ENCODE data around the gene GNB1L. TPM values are rescaled to one million over a fixed set of nuclear protein-coding genes. Genes with fewer than 3 reads are reported as not detected.

GNB1L gene, protein sequence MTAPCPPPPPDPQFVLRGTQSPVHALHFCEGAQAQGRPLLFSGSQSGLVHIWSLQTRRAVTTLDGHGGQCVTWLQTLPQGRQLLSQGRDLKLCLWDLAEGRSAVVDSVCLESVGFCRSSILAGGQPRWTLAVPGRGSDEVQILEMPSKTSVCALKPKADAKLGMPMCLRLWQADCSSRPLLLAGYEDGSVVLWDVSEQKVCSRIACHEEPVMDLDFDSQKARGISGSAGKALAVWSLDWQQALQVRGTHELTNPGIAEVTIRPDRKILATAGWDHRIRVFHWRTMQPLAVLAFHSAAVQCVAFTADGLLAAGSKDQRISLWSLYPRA
- total RNA-seq, result 1 to 10 TPM; 4.7 to 5.0 TPM
- polyA plus RNA-seq, result 10 to 100 TPM in 1 of 2 donors, 1 to 10 TPM in 1; 4.3 to 12.6 TPM
- long read RNA-seq, donor 1, full-length matches to known transcripts, result 22 of 49 reads
- long read RNA-seq, donor 1, partial matches to known transcripts, result 4 of 49 reads
- long read RNA-seq, donor 1, other reads (novel, unspliced or antisense), result 23 of 49 reads
- long read RNA-seq, donor 2, full-length matches to known transcripts, result 4 of 6 reads
- long read RNA-seq, donor 2, partial matches to known transcripts, result 0 of 6 reads
- long read RNA-seq, donor 2, other reads (novel, unspliced or antisense), result 2 of 6 reads

DNA sequence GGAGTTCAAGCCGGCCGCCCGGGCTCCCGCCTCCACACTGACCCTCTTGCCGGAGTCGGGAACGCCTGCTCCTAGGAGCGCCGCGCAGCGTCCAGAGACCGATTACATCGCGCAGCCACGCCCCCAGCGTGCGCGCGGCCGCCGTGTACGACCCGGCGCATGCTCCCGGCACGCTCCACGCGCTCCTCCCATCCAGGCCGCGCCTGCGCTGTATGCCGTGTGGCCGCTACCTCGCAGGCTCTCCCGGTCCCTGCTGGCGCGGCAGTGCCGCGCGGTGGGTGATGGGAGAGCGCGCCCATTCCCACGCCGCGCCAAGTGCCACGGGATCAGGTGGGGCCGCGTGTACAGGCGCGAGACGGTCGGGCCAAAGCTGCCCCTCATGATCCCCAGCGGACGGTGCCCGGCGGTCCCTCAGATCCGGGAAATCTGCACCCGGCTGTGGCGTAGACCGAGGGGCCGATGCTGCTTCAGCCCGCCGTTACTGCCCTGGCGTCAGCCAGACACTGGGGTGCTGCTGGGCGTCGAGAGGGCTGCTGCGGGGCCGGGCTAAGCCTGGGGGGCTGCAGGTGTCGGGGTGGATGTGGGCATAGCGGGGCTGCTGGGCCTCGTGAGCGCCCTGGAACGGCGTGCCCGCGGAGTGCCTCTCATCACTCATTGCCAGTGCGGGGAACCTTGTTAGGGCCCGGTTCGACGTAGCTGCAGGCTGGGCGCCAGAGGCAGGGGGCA lies at the start of gene GNB1L, which contains the start of gene RTL10:
Gene GNB1L, minus strand, starts transcription at position 97 of the 726 bp plus-strand sequence. CDS start 33,519 bp downstream, outside the sequence.
Gene RTL10, minus strand, starts transcription at position 97 of the 726 bp plus-strand sequence. CDS start 2,613 bp downstream, outside the sequence.
- Histone ChIP-seq H3K4me3 (ENCODE audit: low read length in 2 of 2) (peak within 1 kb of the TSS; percentile 59 to 79), H3K36me3 (ENCODE audit: control insufficient read depth in 1 of 2, insufficient read depth in 2 of 2, low read length in 1 of 2) (no peaks in the 10 kb centered on the region), H3K9me3 (ENCODE audit: control insufficient read depth, low read length) (no peaks in the 10 kb centered on the region), H3K4me1 (ENCODE audit: control insufficient read depth in 1 of 2, insufficient read depth in 2 of 2, low read length in 2 of 2) (no peaks in the 10 kb centered on the region), H3K27me3 (ENCODE audit: control insufficient read depth in 1 of 2, insufficient read depth in 2 of 2, low read length in 1 of 2) (no peaks in the 10 kb centered on the region), H3K27ac (ENCODE audit: low read depth in 1 of 2, low read length in 2 of 2) (peak within 1 kb of the TSS in 1 of 2 donors; percentile 72)
- WGBS, 2 donors, result 0% methylated on average over 71 to 81 of the region's 81 CpGs
- DNase-seq, result peak; percentile 98 to 100
- peak; percentile 98 for ATAC-seq (ENCODE audit: low FRiP score)
- intact Hi-C loops (cut with DNase I), result loop anchor here in 1 of 2 donors (10.0 kb wide), 1 partner anchor 60 kb away; no protein-coding TSS in a partner anchor

DNA sequence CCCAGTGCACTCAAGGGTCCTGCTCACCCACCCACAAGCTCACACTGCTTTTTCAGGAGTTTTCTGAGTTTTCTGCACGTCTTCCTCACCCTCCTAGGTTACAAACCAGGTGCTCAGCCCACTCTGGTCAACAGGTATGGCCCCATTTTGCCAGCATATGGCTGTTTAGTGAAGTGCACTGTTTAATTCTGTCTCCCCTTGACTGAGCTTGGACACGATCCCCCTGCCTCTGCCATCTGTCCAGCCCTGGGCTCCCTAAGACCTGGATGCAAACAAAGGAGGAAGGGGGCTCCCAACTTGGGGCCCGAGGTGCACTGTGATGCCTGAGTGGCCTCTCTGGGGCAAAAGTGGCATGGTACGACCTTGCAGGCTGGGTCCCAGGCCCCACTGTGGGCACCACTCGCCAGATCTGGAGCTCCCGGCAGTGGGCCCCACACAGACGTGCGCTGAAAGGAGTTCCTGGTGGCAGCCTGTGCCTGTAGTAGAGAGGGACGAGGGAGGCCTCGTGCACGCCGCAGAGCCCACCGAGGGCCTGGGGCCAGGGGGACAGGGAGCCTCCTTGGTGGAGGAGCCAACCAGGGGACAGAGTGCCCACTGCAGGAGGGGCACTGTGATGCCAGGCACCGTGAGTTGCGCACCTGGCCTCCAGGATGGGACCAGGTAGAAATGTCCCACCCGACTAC lies 49.6 kb upstream of the GNB1L start:
- H3K27me3 ChIP-seq (ENCODE audit: control insufficient read depth in 1 of 2, insufficient read depth in 2 of 2, low read length in 1 of 2), result no peaks in the 10 kb centered on the region
- intact Hi-C loops (cut with DNase I), result loop anchor here in 1 of 2 donors (5.0 kb wide), 1 partner anchor 157 kb away; no protein-coding TSS in a partner anchor
- H3K4me3 ChIP-seq (ENCODE audit: low read length in 2 of 2), result no peak overlapping the region
- H3K4me1 ChIP-seq (ENCODE audit: control insufficient read depth in 1 of 2, insufficient read depth in 2 of 2, low read length in 2 of 2), result no peaks in the 10 kb centered on the region
- peaks cover 0 to 2% of the 10 kb centered on the region in 2 donors for H3K36me3 ChIP-seq (ENCODE audit: control insufficient read depth in 1 of 2, insufficient read depth in 2 of 2, low read length in 1 of 2)
- H3K9me3 ChIP-seq (ENCODE audit: control insufficient read depth, low read length), result no peaks in the 10 kb centered on the region
- no peak for DNase-seq
- WGBS, 2 donors, result 89 to 90% methylated on average over 16 of the region's 16 CpGs
- no peak for ATAC-seq (ENCODE audit: low FRiP score)
- no peak overlapping the region for H3K27ac ChIP-seq (ENCODE audit: low read depth in 1 of 2, low read length in 2 of 2)

- ATAC-seq (ENCODE audit: low FRiP score) (no peak), DNase-seq (no peak)
- Histone ChIP-seq H3K27ac (ENCODE audit: low read depth in 1 of 2, low read length in 2 of 2) (no peak overlapping the region), H3K27me3 (ENCODE audit: control insufficient read depth in 1 of 2, insufficient read depth in 2 of 2, low read length in 1 of 2) (no peaks in the 10 kb centered on the region), H3K9me3 (ENCODE audit: control insufficient read depth, low read length) (no peaks in the 10 kb centered on the region), H3K36me3 (ENCODE audit: control insufficient read depth in 1 of 2, insufficient read depth in 2 of 2, low read length in 1 of 2) (peaks cover 0 to 2% of the 10 kb centered on the region in 2 donors), H3K4me1 (ENCODE audit: control insufficient read depth in 1 of 2, insufficient read depth in 2 of 2, low read length in 2 of 2) (no peaks in the 10 kb centered on the region), H3K4me3 (ENCODE audit: low read length in 2 of 2) (no peak overlapping the region)
- intact Hi-C loops (cut with DNase I), result loop anchor here in 1 of 2 donors (5.0 kb wide), 1 partner anchor 156 kb away; no protein-coding TSS in a partner anchor
- 78 to 79% methylated on average over 12 of the region's 12 CpGs for WGBS, 2 donors
Measured at GRCh38 chr22:19903513-19903912, 48.8 kb upstream of the GNB1L start.

DNA sequence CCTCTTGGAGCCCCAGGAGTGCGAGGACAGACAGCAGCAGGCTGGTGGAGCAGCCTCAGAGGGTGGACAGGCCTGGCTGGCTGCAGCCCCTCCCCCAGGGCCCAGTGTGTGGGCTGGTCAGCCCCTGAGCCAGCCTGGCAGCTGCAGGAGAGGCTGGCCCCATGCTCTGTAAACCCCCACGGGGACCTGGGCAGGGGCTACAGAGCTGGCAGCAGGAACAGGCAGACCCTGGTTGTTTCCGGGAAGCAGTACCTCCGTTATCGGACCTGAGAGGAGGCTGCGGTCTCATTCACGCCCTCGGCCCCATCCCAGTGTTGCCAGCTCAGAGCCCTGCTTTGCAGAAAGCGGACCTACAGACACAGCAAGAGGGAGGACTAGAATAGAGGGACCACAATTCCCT lies 48.4 kb upstream of the GNB1L start:
- Histone ChIP-seq H3K36me3 (ENCODE audit: control insufficient read depth in 1 of 2, insufficient read depth in 2 of 2, low read length in 1 of 2) (peaks cover 0 to 2% of the 10 kb centered on the region in 2 donors), H3K27ac (ENCODE audit: low read depth in 1 of 2, low read length in 2 of 2) (no peak overlapping the region), H3K27me3 (ENCODE audit: control insufficient read depth in 1 of 2, insufficient read depth in 2 of 2, low read length in 1 of 2) (no peaks in the 10 kb centered on the region), H3K9me3 (ENCODE audit: control insufficient read depth, low read length) (no peaks in the 10 kb centered on the region), H3K4me3 (ENCODE audit: low read length in 2 of 2) (no peak overlapping the region), H3K4me1 (ENCODE audit: control insufficient read depth in 1 of 2, insufficient read depth in 2 of 2, low read length in 2 of 2) (no peaks in the 10 kb centered on the region)
- 83 to 86% methylated on average over 9 of the region's 9 CpGs for WGBS, 2 donors
- no peak for ATAC-seq (ENCODE audit: low FRiP score)
- intact Hi-C loops (cut with DNase I), result loop anchor here in 1 of 2 donors (5.0 kb wide), 1 partner anchor 156 kb away; no protein-coding TSS in a partner anchor
- no peak for DNase-seq

GRCh38 chr22:19902245-19902715 lies 47.6 kb upstream of the GNB1L start:
- intact Hi-C loops (cut with DNase I), result loop anchor here in 1 of 2 donors (5.0 kb wide), 1 partner anchor 155 kb away; no protein-coding TSS in a partner anchor
- no peaks in the 10 kb centered on the region for H3K4me1 ChIP-seq (ENCODE audit: control insufficient read depth in 1 of 2, insufficient read depth in 2 of 2, low read length in 2 of 2)
- H3K4me3 ChIP-seq (ENCODE audit: low read length in 2 of 2), result no peak overlapping the region
- WGBS, 2 donors, result 93 to 94% methylated on average over 7 of the region's 7 CpGs
- H3K36me3 ChIP-seq (ENCODE audit: control insufficient read depth in 1 of 2, insufficient read depth in 2 of 2, low read length in 1 of 2), result peaks cover 0 to 2% of the 10 kb centered on the region in 2 donors
- DNase-seq (no peak), ATAC-seq (ENCODE audit: low FRiP score) (no peak)
- no peaks in the 10 kb centered on the region for H3K9me3 ChIP-seq (ENCODE audit: control insufficient read depth, low read length)
- H3K27ac ChIP-seq (ENCODE audit: low read depth in 1 of 2, low read length in 2 of 2), result no peak overlapping the region
- no peaks in the 10 kb centered on the region for H3K27me3 ChIP-seq (ENCODE audit: control insufficient read depth in 1 of 2, insufficient read depth in 2 of 2, low read length in 1 of 2)

DNA sequence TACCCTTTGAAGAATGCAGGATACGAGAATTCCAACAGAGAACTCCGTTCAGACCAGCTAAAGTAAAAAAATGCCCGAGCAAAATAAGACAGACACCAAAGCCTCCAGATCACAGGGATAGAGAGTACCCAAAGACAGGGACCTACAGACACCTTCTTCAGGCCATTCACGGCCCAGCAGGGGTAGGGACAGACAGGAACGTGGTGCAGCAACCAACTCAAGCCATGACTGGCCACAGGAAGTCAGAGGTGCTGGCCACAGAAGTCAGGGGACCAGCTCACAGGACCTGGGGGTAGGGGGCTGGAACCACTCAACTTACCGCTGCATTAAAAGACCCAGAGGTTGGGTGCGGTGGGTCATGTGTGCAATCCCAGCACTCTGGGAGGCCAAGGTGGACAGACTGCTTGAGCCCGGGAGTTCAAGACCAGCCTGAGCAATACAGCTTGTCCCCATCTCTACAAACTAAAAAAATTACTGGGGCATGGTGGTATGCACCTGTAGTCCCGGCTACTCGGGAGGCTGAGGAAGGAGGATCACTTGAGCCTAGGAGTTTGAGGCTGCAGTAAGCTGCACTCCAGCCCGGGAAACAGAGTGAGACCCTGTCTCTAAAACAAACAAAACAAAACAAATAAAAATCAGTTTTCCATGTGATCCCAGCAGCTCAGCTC lies 47.0 kb upstream of the GNB1L start:
- no peaks in the 10 kb centered on the region for H3K4me1 ChIP-seq (ENCODE audit: control insufficient read depth in 1 of 2, insufficient read depth in 2 of 2, low read length in 2 of 2)
- DNase-seq (no peak), ATAC-seq (ENCODE audit: low FRiP score) (no peak)
- no peak overlapping the region for H3K4me3 ChIP-seq (ENCODE audit: low read length in 2 of 2)
- H3K27ac ChIP-seq (ENCODE audit: low read depth in 1 of 2, low read length in 2 of 2), result no peak overlapping the region
- 89 to 90% methylated on average over 11 of the region's 11 CpGs for WGBS, 2 donors
- intact Hi-C loops (cut with DNase I), result loop anchor here in 1 of 2 donors (5.0 kb wide), 1 partner anchor 154 kb away; no protein-coding TSS in a partner anchor
- no peaks in the 10 kb centered on the region for H3K9me3 ChIP-seq (ENCODE audit: control insufficient read depth, low read length)
- peaks cover 0 to 2% of the 10 kb centered on the region in 2 donors for H3K36me3 ChIP-seq (ENCODE audit: control insufficient read depth in 1 of 2, insufficient read depth in 2 of 2, low read length in 1 of 2)
- H3K27me3 ChIP-seq (ENCODE audit: control insufficient read depth in 1 of 2, insufficient read depth in 2 of 2, low read length in 1 of 2), result no peaks in the 10 kb centered on the region

DNA sequence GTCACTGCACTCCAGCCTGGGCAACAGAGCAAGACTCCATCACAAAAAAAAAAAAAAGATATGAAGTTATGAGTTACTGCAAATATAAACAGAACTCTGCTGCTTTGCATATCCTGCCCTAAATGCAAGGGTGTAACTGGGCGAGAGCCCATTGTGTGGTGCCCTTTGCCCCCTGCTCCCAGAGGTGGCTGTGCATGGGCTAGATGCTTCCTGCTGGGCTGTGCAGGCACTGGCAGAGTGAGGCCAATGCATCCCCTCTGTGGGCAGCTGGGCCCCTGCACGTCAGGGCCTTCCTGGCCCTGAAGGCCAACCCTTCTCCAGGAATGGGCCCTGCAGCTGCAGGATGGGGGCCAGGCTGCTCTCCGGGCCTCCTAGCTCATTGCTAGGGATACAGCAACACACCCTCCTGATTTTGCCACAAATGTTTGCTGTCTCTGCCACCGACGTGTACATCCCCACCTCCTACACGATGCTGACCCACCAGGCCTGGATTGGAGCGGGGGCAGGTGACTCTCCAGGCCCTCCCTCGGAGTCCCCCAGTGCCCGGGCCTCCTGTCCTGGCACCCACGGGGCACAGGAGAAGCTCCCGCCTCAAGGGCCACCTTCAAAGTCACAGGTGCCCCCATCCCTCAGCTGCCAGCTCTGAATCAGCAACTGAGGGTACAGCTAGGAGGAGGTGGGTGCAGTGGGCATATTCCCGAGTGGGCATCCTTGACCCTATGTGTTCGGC lies 46.2 kb upstream of the GNB1L start:
- Histone ChIP-seq H3K4me3 (ENCODE audit: low read length in 2 of 2) (no peak overlapping the region), H3K27ac (ENCODE audit: low read depth in 1 of 2, low read length in 2 of 2) (no peak overlapping the region), H3K27me3 (ENCODE audit: control insufficient read depth in 1 of 2, insufficient read depth in 2 of 2, low read length in 1 of 2) (no peaks in the 10 kb centered on the region), H3K36me3 (ENCODE audit: control insufficient read depth in 1 of 2, insufficient read depth in 2 of 2, low read length in 1 of 2) (peaks cover 0 to 2% of the 10 kb centered on the region in 2 donors), H3K9me3 (ENCODE audit: control insufficient read depth, low read length) (no peaks in the 10 kb centered on the region), H3K4me1 (ENCODE audit: control insufficient read depth in 1 of 2, insufficient read depth in 2 of 2, low read length in 2 of 2) (no peaks in the 10 kb centered on the region)
- no peak for DNase-seq
- intact Hi-C loops (cut with DNase I), result loop anchor here in 1 of 2 donors (5.0 kb wide), 1 partner anchor 154 kb away; no protein-coding TSS in a partner anchor
- ATAC-seq (ENCODE audit: low FRiP score), result no peak
- 86 to 89% methylated on average over 13 of the region's 13 CpGs for WGBS, 2 donors

Data from aorta (tissue), 5 donors.